Measurements from ENCODE around the gene HYDIN. TPM values are rescaled to one million over a fixed set of nuclear protein-coding genes. Genes with fewer than 3 reads are reported as not detected.
A peak's percentile ranks its signal among the peaks of the same experiment; 100 is the strongest.

Gene HYDIN
- total RNA-seq, 1 donor from 2014 or later = 2.7 TPM

- H3K27ac ChIP-seq = no peak overlapping the region
- H3K36me3 ChIP-seq = no peaks in the 10 kb centered on the region
- intact Hi-C loops (cut with DNase I) = no loop called here
- peaks cover 4% of the 10 kb centered on the region for H3K9me3 ChIP-seq
- no peak overlapping the region for H3K4me3 ChIP-seq
- no peaks in the 10 kb centered on the region for H3K27me3 ChIP-seq
- TF ChIP-seq CTCF (IDR thresholded peaks at IDR 0.05) = no peak
- no peaks in the 10 kb centered on the region for H3K4me1 ChIP-seq
- ATAC-seq (no peak), DNase-seq (peak; percentile 30)
These were observed 24.9 kb downstream of the HYDIN start for GRCh38 chr16:71205482-71206131.

DNA sequence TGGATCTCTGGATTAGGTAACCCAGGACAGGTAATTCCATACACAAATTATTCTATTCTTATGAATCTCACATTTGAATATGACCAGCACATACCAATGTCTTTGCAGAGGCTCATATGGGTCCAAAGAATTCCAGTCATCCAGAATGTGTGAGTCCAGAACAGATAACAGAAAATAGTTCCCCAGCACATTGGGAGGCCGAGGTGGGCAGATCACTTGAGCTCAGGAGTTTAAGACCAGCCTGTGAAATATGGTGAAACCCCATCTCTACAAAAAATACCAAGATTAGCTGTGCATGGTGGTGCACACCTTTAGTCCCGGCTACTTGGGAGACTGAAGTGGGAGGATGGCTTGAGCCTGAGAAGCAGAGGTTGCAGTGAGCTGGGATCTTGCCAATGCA lies 26.9 kb downstream of the HYDIN start:
- no peak for ATAC-seq
- intact Hi-C loops (cut with DNase I) = no loop called here
- H3K9me3 ChIP-seq = peaks cover 4% of the 10 kb centered on the region

DNA sequence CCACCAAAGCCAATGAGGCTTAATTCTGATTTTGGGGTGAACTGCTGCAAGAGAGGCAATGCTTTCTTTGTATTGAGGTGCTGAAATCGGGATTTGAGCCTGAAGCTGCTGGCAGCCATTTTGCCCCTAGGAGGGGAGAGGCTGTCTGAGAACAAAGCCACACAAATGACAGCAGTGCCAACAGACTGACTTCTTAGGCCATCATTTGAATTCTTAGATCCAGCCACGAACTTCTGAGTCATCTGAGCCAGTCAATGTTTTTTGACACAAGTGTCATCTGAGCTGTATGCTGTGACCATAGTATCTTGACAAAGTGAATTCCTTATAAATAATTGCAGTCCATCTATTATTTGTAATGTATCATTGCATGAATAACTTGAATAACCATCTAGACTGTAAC lies 29.0 kb downstream of the HYDIN start:
- H3K27me3 ChIP-seq = no peaks in the 10 kb centered on the region
- ATAC-seq (no peak), DNase-seq (no peak)
- no peak overlapping the region for H3K4me3 ChIP-seq
- H3K27ac ChIP-seq = no peak overlapping the region
- H3K4me1 ChIP-seq = no peaks in the 10 kb centered on the region
- no peak for TF ChIP-seq CTCF (IDR thresholded peaks at IDR 0.05)
- intact Hi-C loops (cut with DNase I) = no loop called here
- H3K9me3 ChIP-seq = no peaks in the 10 kb centered on the region
- H3K36me3 ChIP-seq = no peaks in the 10 kb centered on the region

More for the DNA sequence above, 26.9 kb downstream of the HYDIN start:
- no peaks in the 10 kb centered on the region for H3K36me3 ChIP-seq
- no peak overlapping the region for H3K4me3 ChIP-seq
- no peaks in the 10 kb centered on the region for H3K4me1 ChIP-seq
- no peaks in the 10 kb centered on the region for H3K27me3 ChIP-seq
- TF ChIP-seq CTCF (IDR thresholded peaks at IDR 0.05) = no peak
- DNase-seq = no peak
- H3K27ac ChIP-seq = no peak overlapping the region

DNA sequence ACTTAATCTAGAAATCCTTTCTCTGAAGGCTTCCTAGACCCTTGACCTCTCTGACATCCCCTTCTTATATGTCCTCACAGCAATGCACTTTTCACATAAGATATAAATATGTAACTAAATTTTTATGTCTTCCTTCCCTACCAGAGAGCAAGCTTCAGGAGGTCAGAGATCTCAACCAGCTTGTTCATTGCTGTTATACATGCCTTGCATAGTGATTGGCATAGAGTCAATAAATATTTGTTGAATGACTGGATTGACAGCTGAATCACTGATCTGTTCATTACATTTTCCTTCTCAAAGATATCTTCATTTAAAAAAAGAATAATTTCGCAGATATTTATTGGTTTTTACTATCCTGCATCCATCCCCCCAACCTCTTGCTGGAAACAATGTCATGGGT lies 29.5 kb downstream of the HYDIN start:
- no peak for TF ChIP-seq CTCF (IDR thresholded peaks at IDR 0.05)
- no peak for DNase-seq
- Histone ChIP-seq H3K27ac (no peak overlapping the region), H3K4me1 (no peaks in the 10 kb centered on the region), H3K4me3 (no peak overlapping the region), H3K9me3 (no peaks in the 10 kb centered on the region), H3K36me3 (no peaks in the 10 kb centered on the region), H3K27me3 (no peaks in the 10 kb centered on the region)
- intact Hi-C loops (cut with DNase I) = no loop called here
- no peak for ATAC-seq

GRCh38 chr16:71198408-71198807 lies 32.1 kb downstream of the HYDIN start:
- Histone ChIP-seq H3K36me3 (no peaks in the 10 kb centered on the region), H3K27me3 (no peaks in the 10 kb centered on the region), H3K4me3 (no peak overlapping the region), H3K9me3 (no peaks in the 10 kb centered on the region), H3K4me1 (no peaks in the 10 kb centered on the region), H3K27ac (no peak overlapping the region)
- ATAC-seq (no peak), DNase-seq (no peak)
- no peak for TF ChIP-seq CTCF (IDR thresholded peaks at IDR 0.05)
- intact Hi-C loops (cut with DNase I) = no loop called here

DNA sequence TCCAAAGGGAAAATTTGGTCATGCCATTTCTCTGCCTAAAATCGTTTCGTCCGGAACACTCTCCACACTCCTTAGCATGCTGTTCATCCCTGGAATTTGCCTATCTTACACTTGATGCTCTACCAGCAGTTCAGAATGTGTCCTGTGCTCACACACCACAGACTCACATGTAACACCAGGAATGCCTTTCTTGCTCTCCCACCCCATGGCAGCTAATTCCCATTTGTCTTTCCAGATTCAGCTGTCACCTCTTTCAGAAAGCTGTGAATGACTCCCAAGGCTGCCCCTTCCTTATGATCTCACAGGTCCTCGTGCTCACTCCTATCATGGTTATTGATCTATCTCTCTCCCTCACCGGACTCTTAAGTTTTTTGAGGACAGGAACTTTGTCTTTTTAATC lies 38.1 kb downstream of the HYDIN start:
- no peak overlapping the region for H3K27ac ChIP-seq
- ATAC-seq = no peak
- H3K4me3 ChIP-seq = no peak overlapping the region
- intact Hi-C loops (cut with DNase I) = no loop called here
- no peaks in the 10 kb centered on the region for H3K4me1 ChIP-seq
- no peaks in the 10 kb centered on the region for H3K27me3 ChIP-seq
- no peaks in the 10 kb centered on the region for H3K36me3 ChIP-seq
- no peak for DNase-seq
- TF ChIP-seq CTCF (IDR thresholded peaks at IDR 0.05) = no peak
- H3K9me3 ChIP-seq = no peaks in the 10 kb centered on the region

All from upper lobe of right lung (tissue), 1 donor.